Mesenchymal stem cell (in vitro differentiated cells and primary cell): Measurements from ENCODE around the gene MGLL.

Experiments used
- DNase-seq: peaks from one replicate; pipeline ENCODE4 v3.0.0-alpha.2; 2013
- H2AFZ ChIP-seq: one replicate; pipeline ENCODE4 v1.6.1; 2013; ENCODE audit warnings: low read depth, mild to moderate bottlenecking, control low read depth, inconsistent platforms, low read length, moderate library complexity
- H2AK5ac ChIP-seq: 2 replicates; pipeline ENCODE4 v1.6.1; 2013; ENCODE audit warnings: low read length, moderate library complexity, mild to moderate bottlenecking, inconsistent platforms; ENCODE audit not compliant: severe bottlenecking
- H2BK120ac ChIP-seq: one replicate; pipeline ENCODE4 v1.6.1; 2013; ENCODE audit warnings: low read depth, mild to moderate bottlenecking, inconsistent platforms, low read length, moderate library complexity
- H2BK12ac ChIP-seq, 2 experiments: one replicate each; pipeline ENCODE4 v1.6.1; 2013; ENCODE audit warnings: inconsistent platforms in 2 of 2, low read length in 2 of 2, mild to moderate bottlenecking in 2 of 2, moderate library complexity in 2 of 2, control low read depth in 1 of 2
- H2BK15ac ChIP-seq: one replicate; pipeline ENCODE4 v1.6.1; 2013; ENCODE audit warnings: mild to moderate bottlenecking, low read depth, inconsistent platforms; ENCODE audit not compliant: poor library complexity, severe bottlenecking
- H2BK5ac ChIP-seq: 2 replicates; pipeline ENCODE4 v1.6.1; 2013; ENCODE audit warnings: low read depth, mild to moderate bottlenecking, low read length, control low read depth, inconsistent platforms; ENCODE audit not compliant: poor library complexity, severe bottlenecking
- H3K14ac ChIP-seq, 2 experiments: one replicate each; pipeline ENCODE4 v1.6.1; 2013; ENCODE audit warnings: inconsistent platforms in 2 of 2, low read length in 2 of 2, control low read depth in 1 of 2, mild to moderate bottlenecking in 1 of 2, moderate library complexity in 1 of 2
- H3K18ac ChIP-seq, 2 experiments: one replicate each; pipeline ENCODE4 v1.6.1; 2013; ENCODE audit warnings: inconsistent platforms in 2 of 2, low read length in 2 of 2, control low read depth in 1 of 2, low read depth in 1 of 2, mild to moderate bottlenecking in 1 of 2
- H3K23ac ChIP-seq, 2 experiments: one replicate each; pipeline ENCODE4 v1.6.1; 2013; ENCODE audit warnings: inconsistent platforms in 2 of 2, low read length in 2 of 2, mild to moderate bottlenecking in 2 of 2, moderate library complexity in 2 of 2, control low read depth in 1 of 2
- H3K27ac ChIP-seq: 2 replicates; pipeline ENCODE4 v1.5.1; 2013; ENCODE audit warnings: mild to moderate bottlenecking, moderate library complexity, low read length, control low read depth, inconsistent platforms; ENCODE audit not compliant: poor library complexity, severe bottlenecking
- H3K27me3 ChIP-seq, 2 experiments: 2 replicates each; pipeline versions ENCODE4 v1.6.1 to v1.7.0; 2013; ENCODE audit warnings: low read length in 2 of 2, mild to moderate bottlenecking in 2 of 2, moderate library complexity in 2 of 2, control low read depth in 1 of 2, inconsistent platforms in 1 of 2; ENCODE audit not compliant: control insufficient read depth in 1 of 2, insufficient read depth in 1 of 2
- H3K36me3 ChIP-seq, 2 experiments: 2 replicates each; pipeline versions ENCODE4 v1.6.1 to v1.7.0; 2013; ENCODE audit warnings: low read length in 2 of 2, control low read depth in 1 of 2, inconsistent platforms in 1 of 2, low read depth in 1 of 2, mild to moderate bottlenecking in 1 of 2; ENCODE audit not compliant: insufficient read depth in 2 of 2, control insufficient read depth in 1 of 2
- H3K4ac ChIP-seq, 2 experiments: one replicate each; pipeline ENCODE4 v1.6.1; 2013; ENCODE audit warnings: inconsistent platforms in 2 of 2, low read length in 2 of 2, mild to moderate bottlenecking in 2 of 2, moderate library complexity in 2 of 2, control low read depth in 1 of 2, low read depth in 1 of 2
- H3K4me1 ChIP-seq: 2 replicates; pipeline ENCODE4 v1.6.1; 2013; ENCODE audit warnings: low read depth, low read length, control low read depth; ENCODE audit not compliant: control insufficient read depth, insufficient read depth
- H3K4me2 ChIP-seq: 2 replicates; pipeline ENCODE4 v1.6.1; 2013; ENCODE audit warnings: low read length, mild to moderate bottlenecking, inconsistent platforms; ENCODE audit not compliant: poor library complexity, severe bottlenecking
- H3K4me3 ChIP-seq, 2 experiments: 2 replicates each; pipeline versions ENCODE4 v1.5.1 to v1.7.0; 2013; ENCODE audit warnings: low read length in 2 of 2, mild to moderate bottlenecking in 2 of 2, control low read depth in 1 of 2, low read depth in 1 of 2; ENCODE audit not compliant: insufficient read depth in 1 of 2
- H3K79me1 ChIP-seq: replicated peaks from 2 replicates; pipeline ENCODE4 v1.6.1; 2013; ENCODE audit warnings: mild to moderate bottlenecking, control low read depth, low read length, inconsistent platforms; ENCODE audit not compliant: poor library complexity, severe bottlenecking
- H3K9ac ChIP-seq: 2 replicates; pipeline ENCODE4 v1.7.0; 2013; ENCODE audit warnings: mild to moderate bottlenecking, low read length, moderate library complexity
- H3K9me3 ChIP-seq: 2 replicates; pipeline ENCODE4 v1.7.0; 2013; ENCODE audit warnings: mild to moderate bottlenecking, low read length; ENCODE audit not compliant: control insufficient read depth
- H4K8ac ChIP-seq: one replicate; pipeline ENCODE4 v1.6.1; 2013; ENCODE audit warnings: inconsistent platforms, mild to moderate bottlenecking, low read length, moderate library complexity
- H4K91ac ChIP-seq: one replicate; pipeline ENCODE4 v1.6.1; 2013; ENCODE audit warnings: mild to moderate bottlenecking, low read length, inconsistent platforms
- WGBS: methylation state at CpG from one replicate; pipeline ENCODE4 v1.1.7; 2013; ENCODE audit warnings: mixed read lengths; 5-methylcytosine and 5-hydroxymethylcytosine counted together

The MGLL gene

DNA sequence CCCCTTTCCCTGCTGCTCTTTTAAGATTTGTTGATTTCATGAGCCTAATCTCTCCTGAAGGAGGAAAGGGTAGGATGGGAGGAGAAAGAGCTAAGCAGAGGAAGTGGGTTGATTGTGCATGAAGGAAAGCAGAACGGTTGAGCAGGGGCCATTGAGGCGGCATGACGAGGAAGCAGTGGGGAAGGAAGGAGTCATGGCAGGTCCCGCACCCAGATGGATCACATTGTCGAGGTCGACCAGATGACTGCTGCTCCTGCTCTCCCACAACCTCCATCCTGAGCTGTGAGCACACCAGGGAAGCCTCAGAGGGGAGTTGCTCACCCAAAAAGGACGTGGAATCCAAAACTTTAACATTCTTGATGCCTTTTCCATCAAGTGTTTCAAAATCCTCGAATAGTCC, 106.8 kb downstream of the MGLL start:
- no peak overlapping the region for H3K27ac ChIP-seq
- peaks cover 65 to 79% of the 10 kb centered on the region in 2 experiments for H3K36me3 ChIP-seq
- peaks cover 18% of the 10 kb centered on the region for H3K4me1 ChIP-seq
- H3K23ac ChIP-seq, result no peak overlapping the region
- WGBS, result 81% methylated on average over 8 of the region's 8 CpGs
- H3K4me2 ChIP-seq, result no peak overlapping the region
- no peak overlapping the region for H3K14ac ChIP-seq
- no peak overlapping the region for H4K91ac ChIP-seq
- no peak overlapping the region for H2BK120ac ChIP-seq
- no peak overlapping the region for H3K4ac ChIP-seq
- no peak overlapping the region for H2AFZ ChIP-seq
- H4K8ac ChIP-seq, result no peak overlapping the region
- H3K9me3 ChIP-seq, result no peaks in the 10 kb centered on the region
- H3K79me1 ChIP-seq, result peaks cover 51% of the 10 kb centered on the region
- no peaks in the 10 kb centered on the region for H3K27me3 ChIP-seq
- DNase-seq, result no peak
- no peak overlapping the region for H3K9ac ChIP-seq
- H2BK15ac ChIP-seq, result no peak overlapping the region
- H3K4me3 ChIP-seq, result no peak overlapping the region
- no peak overlapping the region for H2BK5ac ChIP-seq
- H2BK12ac ChIP-seq, result no peak overlapping the region
- no peak overlapping the region for H2AK5ac ChIP-seq
- H3K18ac ChIP-seq, result peak overlapping the region in 1 of 2 experiments; percentile 18

DNA sequence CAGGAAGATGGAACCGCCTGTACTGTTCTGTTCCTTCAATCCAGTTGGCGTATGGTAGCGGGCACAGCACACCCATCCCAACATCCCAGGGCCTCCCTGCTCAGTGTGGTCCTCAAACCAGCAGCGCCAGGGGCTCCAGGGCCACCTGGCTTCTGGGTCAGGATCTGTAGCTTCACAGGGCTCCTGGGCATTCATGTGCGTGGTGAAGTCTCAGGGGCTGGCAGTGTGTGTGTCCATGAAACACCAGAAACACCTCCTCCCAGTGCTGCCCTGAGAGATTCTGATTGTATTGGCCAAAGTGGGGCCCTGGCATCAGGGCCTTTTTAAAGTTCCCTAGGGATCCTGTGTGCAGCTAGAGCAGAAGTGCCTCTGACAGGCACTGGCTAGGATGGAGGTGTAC, 107.4 kb downstream of the MGLL start:
- H3K18ac ChIP-seq, result no peak overlapping the region
- H3K4me1 ChIP-seq, result peaks cover 22% of the 10 kb centered on the region
- no peak overlapping the region for H3K4me3 ChIP-seq
- peaks cover 50% of the 10 kb centered on the region for H3K79me1 ChIP-seq
- no peak overlapping the region for H3K9ac ChIP-seq
- no peak overlapping the region for H2AK5ac ChIP-seq
- no peak overlapping the region for H2BK12ac ChIP-seq
- no peak overlapping the region for H2AFZ ChIP-seq
- H3K4me2 ChIP-seq, result no peak overlapping the region
- H3K4ac ChIP-seq, result no peak overlapping the region
- no peak overlapping the region for H2BK120ac ChIP-seq
- no peak overlapping the region for H4K91ac ChIP-seq
- no peak overlapping the region for H3K14ac ChIP-seq
- H3K23ac ChIP-seq, result no peak overlapping the region
- 96% methylated on average over 5 of the region's 5 CpGs for WGBS
- peaks cover 63 to 79% of the 10 kb centered on the region in 2 experiments for H3K36me3 ChIP-seq
- H2BK15ac ChIP-seq, result no peak overlapping the region
- no peaks in the 10 kb centered on the region for H3K9me3 ChIP-seq
- DNase-seq, result no peak
- H3K27ac ChIP-seq, result no peak overlapping the region
- H2BK5ac ChIP-seq, result no peak overlapping the region
- no peaks in the 10 kb centered on the region for H3K27me3 ChIP-seq
- no peak overlapping the region for H4K8ac ChIP-seq

DNA sequence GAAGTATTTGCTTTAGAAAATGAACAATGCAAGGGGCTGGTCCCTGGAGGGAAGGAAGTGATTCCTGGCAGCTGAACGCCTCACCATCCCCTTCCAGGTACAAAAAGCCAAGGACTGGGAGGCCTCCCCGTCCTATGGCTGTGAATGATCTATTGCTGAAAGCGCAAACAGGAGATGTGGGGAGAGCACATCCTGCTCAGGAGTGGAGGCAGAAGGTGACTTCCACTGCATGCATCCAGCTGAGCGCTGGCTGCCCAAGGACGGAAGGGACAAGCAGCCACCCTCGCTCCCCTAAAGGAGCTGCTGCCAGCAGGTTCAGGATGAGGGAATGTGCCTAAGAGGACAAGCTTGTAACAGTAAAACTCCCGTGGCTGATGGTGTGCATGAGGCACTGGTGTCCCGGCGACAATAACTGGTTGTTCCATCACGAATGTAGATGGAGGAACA, 108.2 kb downstream of the MGLL start:
- no peak overlapping the region for H3K4ac ChIP-seq
- peaks cover 61 to 78% of the 10 kb centered on the region in 2 experiments for H3K36me3 ChIP-seq
- no peaks in the 10 kb centered on the region for H3K9me3 ChIP-seq
- H3K4me1 ChIP-seq, result peaks cover 22% of the 10 kb centered on the region
- no peaks in the 10 kb centered on the region for H3K27me3 ChIP-seq
- WGBS, result 83% methylated on average over 10 of the region's 10 CpGs
- no peak overlapping the region for H2BK12ac ChIP-seq
- no peak overlapping the region for H3K23ac ChIP-seq
- no peak overlapping the region for H2AFZ ChIP-seq
- no peak overlapping the region for H2BK15ac ChIP-seq
- no peak overlapping the region for H4K8ac ChIP-seq
- H3K9ac ChIP-seq, result no peak overlapping the region
- H2AK5ac ChIP-seq, result no peak overlapping the region
- no peak overlapping the region for H3K4me3 ChIP-seq
- H3K27ac ChIP-seq, result no peak overlapping the region
- H3K4me2 ChIP-seq, result no peak overlapping the region
- H4K91ac ChIP-seq, result no peak overlapping the region
- H2BK5ac ChIP-seq, result no peak overlapping the region
- no peak for DNase-seq
- H3K14ac ChIP-seq, result peak overlapping the region in 1 of 2 experiments; percentile 20
- H3K79me1 ChIP-seq, result peaks cover 49% of the 10 kb centered on the region
- no peak overlapping the region for H3K18ac ChIP-seq
- no peak overlapping the region for H2BK120ac ChIP-seq

DNA sequence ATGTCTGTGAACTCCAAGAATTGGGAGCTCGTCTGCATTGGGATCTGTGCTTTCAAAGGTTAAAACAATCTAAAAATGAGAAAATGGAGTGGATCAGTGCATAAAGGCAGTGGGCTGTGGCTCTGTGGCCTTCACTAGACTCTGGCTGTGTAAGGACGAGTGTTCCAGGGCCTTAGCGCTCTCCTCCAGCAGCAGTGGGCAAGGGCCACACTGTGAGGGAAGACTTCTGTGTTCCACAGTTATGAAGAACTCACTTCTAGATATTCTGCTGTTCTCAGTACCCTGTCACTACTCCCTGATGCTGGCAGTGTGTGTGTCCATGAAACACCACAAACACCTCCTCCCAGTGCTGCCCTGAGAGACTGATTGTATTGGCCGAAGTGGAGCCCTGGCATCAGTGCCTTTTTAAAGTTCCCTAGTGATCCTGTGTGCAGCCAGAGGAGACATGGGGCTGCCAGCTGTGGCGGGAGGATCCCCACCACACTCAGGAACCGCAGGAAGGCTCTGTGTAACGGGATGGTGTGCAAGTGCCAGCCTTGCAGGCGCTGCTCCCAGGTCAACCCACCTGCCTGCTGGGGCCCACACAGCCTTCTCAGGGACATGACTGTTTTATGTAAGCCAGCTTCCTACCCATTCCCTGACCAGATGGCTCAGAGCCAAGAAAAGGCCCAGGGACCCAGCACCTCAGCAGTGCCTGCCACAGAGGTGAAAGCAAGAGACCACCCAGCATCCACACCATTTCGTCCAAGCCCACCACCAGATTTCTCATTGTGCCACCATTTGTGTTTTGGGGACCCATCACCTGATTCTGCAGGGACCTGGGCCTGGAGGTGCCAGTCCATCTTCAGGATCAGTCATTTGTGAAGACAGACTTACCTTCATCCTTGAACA, 109.2 kb downstream of the MGLL start:
- H2AFZ ChIP-seq, result no peak overlapping the region
- H2BK5ac ChIP-seq, result no peak overlapping the region
- no peak overlapping the region for H3K9ac ChIP-seq
- no peak overlapping the region for H3K18ac ChIP-seq
- H4K91ac ChIP-seq, result no peak overlapping the region
- no peak overlapping the region for H4K8ac ChIP-seq
- no peaks in the 10 kb centered on the region for H3K9me3 ChIP-seq
- no peak for DNase-seq
- H3K4me3 ChIP-seq, result no peak overlapping the region
- no peak overlapping the region for H2AK5ac ChIP-seq
- no peak overlapping the region for H3K27ac ChIP-seq
- H3K79me1 ChIP-seq, result peaks cover 53% of the 10 kb centered on the region
- no peak overlapping the region for H2BK12ac ChIP-seq
- H3K4me1 ChIP-seq, result peaks cover 23% of the 10 kb centered on the region
- no peak overlapping the region for H3K4ac ChIP-seq
- no peak overlapping the region for H2BK120ac ChIP-seq
- H3K4me2 ChIP-seq, result no peak overlapping the region
- H3K36me3 ChIP-seq, result peaks cover 65 to 70% of the 10 kb centered on the region in 2 experiments
- no peak overlapping the region for H3K14ac ChIP-seq
- H2BK15ac ChIP-seq, result no peak overlapping the region
- WGBS, result 93% methylated on average over 9 of the region's 9 CpGs
- H3K27me3 ChIP-seq, result no peaks in the 10 kb centered on the region
- peak overlapping the region in 1 of 2 experiments; percentile 63 for H3K23ac ChIP-seq
